ENCODE data around the gene GDF15.
A peak's percentile ranks its signal among the peaks of the same experiment; 100 is the strongest.
"Not testable (repeated sequence)": the region's sequence is repeated elsewhere in the genome, so short reads cannot be mapped to it uniquely, and the experiment has no call there.

Gene GDF15

DNA sequence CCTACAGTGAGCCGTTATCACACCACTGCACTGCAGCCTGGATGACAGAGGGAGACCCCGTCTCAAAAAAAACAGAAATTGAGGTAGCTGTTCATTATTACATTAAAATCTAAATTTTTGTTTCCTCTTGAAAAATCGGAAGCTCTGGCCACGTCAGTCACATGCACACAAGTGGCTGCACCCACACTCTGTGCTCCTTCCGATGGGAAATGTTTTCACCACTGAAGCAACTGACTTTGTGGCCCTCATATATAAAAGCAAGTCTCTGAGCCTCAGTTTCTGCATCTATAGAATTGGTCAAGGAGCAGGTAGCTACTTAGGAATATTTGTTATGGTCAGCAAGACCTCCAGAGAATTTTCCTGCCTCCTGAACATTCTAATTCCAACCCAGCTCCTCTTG, 7.0 kb downstream of the GDF15 start:
- no peak for DNase-seq

DNA sequence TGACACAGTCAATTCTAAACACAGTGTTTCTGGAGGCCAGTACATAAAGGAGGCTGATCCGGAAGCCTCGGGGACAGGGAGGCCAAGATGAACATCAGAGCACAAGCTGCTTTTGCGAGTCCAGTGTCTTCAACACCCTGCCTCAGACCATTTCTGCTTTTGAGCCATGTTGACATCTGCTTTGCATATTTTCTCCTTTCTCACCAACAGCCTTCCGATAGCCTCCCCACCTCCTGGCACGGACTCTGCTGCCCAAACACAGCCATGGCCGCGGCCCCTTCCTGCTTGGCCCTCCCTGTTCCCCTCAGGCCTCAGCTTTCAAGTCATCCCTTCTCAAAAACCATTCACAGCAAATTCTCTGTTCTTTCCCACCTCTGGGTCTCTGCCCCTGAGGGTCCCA, 7.9 kb downstream of the GDF15 start:
- DNase-seq, result no peak

DNA sequence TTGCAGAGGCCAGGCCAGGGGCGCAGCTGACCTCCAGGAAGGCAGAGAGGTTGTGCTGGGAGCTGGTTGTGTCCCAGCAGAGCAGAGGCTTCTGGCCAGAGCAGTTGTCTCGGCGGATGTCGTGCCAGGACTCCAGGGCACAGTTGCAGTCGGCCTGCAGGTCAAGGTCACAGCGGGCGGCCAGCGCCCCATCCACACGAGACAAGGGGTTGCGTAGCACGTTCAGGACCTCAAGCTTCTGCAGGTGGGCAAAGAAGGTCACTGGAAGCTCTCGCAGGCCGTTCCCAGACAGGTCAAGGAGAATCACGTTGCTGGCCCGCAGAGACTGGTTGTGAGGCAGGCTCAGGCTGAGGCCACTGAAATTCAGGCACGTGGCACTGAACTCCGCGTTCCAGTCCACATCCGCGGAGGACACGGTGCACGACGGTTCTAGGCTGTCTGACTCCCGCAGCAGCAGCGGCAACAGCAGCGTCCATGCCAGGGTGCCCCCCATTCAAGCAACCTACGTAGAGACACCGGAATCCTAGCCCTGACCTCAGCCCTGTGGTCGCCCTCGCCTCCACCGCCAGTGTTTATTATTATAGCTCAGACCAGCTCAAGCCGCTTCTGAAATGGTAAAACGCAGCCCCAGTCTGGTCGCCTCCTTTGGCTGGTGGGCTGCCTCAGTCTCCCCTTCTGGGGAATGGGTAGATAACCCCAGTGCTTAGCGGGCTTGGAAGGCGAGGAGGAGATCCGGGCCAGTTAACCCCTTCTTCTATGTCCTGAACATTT, 10.7 kb downstream of the GDF15 start:
- DNase-seq, result no peak

DNA sequence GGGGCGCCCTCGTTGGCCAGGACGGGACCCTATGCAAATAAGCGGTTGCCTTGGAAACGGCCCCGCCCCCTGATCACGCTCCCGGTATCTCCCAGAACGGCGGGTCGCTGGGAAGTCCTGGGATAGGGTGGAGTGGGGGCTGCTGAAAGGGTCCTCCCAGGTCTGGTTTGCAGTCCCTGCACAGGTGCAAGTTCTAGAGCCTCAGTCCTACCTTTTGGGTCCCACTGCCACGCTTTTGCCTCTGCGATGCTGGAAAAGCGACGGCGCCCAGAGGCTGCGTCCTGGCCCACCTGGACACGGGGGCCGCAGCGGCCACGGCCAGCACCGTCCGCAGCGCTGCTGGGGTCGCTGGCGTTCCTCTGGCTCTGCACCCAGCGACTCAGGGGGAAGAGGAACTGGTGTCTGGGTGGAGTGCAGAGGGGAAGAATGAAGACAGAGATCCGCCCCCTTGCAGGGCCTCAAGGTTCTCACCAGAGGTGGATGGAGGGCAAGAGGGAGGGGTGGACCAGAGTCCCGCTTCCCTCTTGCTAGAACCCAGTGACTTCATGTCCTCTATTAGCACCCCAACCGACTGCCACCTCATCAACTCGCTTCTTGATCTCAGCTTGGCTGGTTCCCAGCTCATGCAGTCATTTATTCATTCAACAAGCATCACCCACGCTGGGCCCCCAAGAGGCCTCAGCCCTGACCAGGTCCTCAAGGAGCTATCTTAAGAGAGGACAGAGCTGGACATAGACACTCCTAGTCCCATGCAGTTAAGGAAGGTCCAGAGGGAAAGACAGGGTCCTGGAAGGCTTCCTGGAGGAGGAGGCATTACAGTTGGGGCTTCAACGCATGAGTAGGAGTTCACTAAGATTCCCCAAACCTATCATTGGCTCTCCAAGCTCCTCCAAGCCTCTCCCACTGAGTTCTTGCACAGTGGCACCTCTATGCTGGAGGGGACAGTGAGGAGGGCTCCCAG, 11.6 kb downstream of the GDF15 start, which contains the start of gene LRRC25:
Gene LRRC25 (minus strand): TSS at position 381 of the 961 bp plus-strand sequence. CDS start 659 bp downstream, outside the sequence.
- DNase-seq, result no peak

DNA sequence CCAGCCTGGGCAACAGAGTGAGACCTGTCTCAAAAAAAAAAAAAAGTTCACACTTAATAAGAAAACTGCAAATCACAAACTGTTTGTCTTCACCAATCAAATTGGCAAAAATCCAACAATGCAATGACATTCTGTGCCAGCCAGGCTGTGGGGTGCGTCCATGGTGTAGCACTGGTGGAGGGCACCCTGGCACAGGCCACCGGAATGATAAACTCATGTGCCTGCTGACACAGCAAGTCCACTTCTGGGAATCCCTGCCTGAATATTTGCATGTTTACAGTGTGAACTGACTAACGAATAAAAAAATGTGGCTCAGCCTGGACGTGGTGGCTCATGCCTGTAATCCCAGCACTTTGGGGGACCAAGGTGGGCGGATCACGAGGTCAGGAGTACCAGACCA, 13.1 kb downstream of the GDF15 start:
- no peak for DNase-seq

DNA sequence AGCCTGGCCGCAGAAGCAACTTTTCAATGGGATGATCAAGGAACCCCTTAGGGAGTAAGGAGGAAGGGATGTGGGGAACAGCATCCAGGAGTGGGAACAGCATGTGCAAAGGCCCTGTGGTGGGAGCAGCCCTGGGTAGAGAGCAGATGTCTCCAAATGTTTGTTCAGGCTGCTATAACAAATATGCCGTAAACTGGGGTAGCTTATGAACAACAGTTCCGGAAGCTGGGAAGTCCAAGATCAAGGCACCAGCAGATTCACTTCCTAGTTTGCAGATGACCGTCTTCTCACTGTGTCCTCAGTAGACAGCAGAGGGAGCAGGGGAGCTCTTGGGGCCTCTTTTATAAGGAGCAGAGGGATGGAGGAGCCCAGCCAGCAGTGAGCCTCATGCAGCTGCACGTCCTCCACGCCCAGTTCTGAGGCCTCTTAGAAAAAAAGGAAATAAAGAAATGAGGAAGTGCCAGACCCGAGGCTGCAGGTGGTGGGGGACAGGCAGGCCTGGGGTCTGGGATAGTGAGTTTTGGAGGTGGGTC, 15.7 kb downstream of the GDF15 start:
- DNase-seq, result peak; percentile 40

DNA sequence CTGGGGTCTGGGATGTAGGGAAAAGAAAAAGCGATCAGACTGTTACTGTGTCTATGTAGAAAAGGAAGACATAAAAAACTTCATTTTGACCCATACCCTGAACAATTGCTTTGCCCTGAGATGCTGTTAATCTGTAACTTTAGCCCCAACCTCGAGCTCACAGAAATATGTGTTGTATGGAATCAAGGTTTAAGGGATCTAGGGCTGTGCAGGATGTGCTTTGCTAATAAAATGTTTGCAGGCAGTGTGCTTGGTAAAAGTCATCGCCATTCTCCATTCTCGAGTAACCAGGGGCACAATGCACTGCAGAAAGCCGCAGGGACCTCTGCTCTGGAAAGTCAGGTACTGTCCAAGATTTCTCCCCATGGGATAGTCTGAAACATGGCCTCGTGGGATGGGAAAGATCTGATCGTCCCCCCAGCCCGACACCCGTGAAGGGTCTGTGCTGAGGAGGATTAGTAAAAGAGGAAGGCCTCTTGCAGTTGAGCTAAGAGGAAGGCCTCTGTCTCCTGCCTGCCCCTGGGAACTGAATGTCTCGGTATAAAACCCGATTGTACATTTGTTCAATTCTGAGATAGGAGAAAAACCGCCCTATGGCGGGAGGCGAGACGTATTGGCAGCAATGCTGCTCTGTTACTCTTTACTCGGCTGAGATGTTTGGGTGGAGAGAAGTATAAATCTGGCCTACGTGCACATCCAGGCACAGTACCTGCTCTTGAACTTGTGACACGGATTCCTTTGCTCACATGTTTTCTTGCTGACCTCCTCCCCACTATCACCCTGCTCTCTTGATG, 16.7 kb downstream of the GDF15 start:
- DNase-seq, result peak; percentile 17

DNA sequence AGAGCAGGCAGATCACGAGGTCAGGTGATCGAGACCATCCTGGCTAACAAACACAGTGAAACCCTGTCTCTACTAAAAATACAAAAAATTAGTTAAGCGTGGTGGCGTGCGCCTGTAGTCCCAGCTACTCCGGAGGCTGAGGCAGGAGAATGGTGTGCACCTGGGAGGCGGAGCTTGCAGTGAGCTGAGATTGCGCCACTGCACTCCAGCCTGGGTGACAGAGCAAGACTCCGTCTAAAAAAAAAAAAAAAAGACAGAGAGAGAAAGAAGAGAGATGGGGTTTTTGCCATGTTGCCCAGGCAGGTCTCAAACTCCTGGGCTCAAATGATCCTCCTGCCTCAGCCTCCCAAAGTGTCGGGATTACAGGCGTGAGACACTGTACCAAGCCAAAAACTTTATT, 19.8 kb downstream of the GDF15 start:
- DNase-seq, result not testable (repeated sequence)

DNA sequence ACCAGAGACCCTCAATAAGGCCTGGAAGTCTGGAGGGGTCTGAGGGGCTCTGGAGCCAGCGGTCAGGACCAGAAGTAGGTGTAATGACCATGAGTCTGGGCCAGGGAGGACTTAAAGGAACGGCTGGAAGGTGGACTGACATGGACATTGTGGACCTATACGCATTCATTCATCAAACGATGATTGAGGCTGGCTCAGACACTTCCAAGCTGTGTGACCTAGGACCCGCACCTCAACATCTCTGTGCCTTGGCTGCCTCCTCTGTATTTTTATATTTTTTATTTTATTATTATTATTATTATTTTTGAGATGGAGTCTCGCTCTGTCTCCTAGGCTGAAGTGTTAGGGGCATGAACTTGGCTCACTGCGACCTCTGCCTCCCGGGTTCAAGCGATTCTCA, 20.8 kb downstream of the GDF15 start:
- DNase-seq, result no peak

DNA sequence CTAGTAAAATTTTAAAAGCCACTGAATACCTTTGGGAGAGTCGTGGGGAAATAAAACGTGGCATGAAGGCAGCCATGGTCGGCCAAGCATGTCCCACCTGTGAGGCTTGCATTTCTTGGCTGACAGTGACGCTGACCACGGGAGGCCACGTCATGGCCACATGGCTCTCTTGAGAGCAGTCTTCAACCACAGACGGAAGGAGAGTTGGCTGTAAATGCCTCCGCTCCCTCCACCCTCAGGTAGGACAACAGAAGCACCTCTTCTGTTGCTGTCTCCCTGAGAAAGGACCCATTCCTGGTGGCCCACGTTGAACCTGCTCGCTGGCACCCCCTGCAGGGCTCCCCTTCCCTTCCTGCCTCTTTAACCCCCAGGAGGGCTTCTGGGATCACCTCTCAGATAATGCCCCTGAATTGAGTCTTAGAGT, 22.1 kb downstream of the GDF15 start:
- peak; percentile 30 for DNase-seq

DNA sequence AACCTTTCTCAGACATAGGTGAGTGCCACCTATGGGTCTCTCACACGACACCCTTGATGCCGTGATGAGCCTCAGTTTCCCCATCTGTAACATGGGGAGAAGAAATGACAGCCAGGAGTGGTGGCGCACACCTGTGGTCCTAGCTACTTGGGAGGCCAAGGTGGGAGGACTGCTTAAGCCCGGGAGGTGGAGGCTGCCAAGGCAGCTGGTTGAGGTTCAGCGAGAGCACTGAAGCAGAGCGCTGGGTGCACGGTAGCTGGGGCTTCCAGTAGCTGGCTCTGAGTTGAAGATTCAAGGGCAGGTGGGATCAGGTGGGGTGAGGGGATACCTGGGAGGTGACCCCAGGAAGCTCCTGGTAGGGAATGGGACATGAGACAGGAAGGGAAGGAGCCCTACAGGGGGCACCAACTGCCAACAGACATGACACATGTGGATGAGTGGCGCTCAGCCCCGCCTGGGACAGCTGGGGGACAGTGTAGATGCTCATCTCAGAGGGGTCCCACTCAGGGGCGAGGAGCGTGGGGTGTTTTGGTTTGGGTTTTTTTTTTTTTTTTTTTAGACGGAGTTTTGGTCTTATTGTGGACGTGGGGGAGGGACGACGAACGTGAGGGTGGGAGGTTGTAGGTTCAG, 26.8 kb downstream of the GDF15 start:
- no peak for DNase-seq

DNA sequence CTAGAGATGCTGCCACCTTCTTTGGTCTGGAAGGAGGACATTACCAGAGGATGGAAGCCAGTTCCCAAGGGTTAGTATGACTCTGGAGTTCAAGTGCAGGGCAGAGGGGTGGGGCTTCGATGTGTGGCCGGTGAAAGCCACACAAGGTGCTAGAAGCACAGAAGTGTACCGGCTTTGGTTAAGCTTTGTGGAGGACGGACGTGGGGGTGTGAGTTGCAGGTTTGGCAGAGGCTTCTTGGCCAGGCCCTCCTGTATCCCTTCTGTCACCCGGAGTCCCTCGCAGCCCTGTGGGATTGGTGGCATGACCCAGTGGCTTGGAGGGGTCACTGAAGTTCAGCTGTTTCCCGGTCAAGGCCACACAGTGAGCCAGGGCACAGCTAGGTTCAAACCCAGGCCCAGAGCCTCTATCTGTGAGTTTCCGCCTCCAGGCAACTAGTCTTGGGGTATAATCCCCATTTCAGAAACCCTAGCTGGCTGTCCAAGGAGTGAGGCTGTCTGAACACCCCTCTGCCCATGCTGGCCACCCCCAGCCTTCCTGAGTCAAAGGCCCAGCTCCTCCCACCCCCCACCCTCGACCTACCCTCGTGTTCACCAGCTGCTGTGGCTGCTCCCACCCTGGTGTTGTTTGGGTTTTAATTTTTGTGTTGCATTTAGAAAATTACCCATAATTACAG, 28.7 kb downstream of the GDF15 start:
- DNase-seq, result no peak

DNA sequence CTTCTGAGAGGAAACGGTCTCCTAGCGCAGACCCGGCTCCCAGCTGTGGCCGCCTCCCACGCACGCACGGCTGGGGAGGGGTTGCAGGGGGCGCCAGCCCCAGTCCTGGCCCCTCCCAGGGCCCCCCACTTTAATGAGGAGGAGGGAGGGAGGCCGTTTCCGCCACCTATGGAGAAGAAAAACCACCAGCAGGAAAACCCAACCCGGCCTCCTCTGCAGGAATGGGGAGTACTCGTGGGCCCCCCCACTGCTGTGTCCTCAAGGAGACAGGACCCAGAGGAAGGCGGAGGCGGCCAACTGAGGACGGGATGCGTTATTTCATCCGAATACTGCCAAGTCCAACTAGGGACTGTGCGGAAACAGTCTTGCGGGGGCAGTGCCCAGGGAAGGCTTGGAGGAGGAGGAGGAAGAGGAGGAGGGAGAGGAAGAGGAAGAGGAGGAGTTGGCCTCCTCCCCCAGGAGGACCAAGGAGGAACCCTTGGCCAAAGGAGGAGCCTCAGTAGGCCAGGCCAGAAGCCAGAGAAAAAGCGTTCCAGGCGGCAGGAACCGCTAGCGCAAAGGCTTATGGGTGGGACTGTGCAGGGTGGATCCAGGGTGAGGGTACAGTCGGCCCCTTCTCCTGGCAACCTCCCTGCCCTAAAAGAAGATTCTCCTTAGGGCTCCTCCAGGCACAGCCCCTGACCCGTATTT, 29.4 kb downstream of the GDF15 start:
- DNase-seq, result peak; percentile 67

DNA sequence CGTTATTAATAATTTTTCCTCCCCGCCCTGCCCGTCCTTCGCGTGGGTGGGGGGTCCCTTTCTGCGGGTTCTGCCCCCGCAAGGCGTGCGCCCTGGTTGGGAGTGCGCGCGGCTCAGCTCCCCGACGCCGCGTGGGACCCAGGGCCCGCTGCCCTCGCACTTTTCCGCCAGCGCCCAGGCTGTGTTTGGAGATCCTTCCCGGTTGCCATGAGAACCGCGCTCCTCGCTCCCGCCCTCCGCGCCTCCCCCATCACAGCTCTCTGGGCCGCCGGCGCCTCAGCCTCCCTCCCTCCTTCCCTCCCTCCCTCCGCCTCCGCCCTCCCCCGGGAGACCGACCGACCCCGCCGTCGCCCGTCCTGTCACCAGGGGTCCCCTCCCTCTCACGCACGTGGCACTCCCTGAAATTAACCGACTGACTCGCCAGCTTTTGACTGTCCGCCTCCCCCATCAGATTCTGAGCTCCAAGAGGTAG, 30.9 kb downstream of the GDF15 start:
- peak; percentile 85 for DNase-seq

DNA sequence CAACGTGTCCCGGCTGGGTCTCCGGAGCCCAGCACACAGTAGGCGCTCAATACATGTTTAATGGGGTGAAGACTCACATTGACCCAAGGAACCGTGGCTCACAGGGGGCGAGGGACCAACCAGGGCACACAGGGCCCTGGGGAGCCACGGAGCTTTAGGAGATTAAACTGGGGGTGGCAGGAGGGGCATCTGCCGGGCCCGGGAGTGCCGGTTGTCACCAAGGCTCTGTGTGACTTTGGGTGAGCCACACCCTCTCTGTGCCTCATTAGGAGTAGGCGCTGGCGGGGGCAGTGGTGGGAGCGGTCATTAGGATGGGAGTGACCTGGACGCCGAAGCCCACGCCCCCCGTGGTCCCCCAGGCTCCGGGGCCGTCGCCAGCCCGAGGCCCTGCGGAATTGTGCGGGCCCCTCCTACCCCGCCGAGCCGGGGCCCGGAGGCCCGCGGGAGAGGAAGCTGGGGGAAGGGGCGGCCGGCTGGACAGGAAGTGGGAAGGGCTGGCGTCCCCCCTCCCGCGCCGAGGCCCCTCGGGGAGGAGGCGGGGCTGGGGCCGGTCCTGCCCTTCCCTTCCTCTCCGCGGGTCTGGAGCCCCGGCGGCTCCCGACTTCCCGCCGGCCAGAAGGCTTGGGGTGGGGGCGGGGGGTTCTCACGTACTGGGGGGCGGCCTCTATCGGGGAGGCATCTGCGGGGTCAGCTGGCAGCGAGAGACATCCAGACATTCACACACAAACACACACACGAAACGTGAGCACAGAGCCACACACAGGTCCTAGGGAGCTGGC, 31.5 kb downstream of the GDF15 start:
- DNase-seq, result peak; percentile 65

DNA sequence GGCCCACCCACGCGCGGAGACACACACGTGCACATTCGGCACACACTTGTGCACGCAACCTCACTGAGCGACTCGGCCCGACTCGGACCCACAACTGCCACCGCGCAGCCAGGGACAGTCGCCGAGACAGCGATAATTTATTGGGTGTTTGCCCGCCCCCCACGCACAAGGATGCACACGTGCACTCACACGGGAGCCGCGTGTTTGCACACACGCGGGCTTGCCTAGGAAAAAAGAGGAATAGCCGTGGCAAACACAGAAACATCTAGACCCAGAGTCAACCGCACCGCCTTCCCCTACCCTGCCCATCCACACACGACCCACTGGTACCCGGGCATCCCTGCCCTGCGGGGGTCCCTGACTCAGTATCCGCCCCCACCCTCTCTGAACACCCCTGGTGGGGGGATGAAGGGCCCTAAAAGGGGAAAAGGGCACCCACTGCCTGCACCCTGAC, 32.1 kb downstream of the GDF15 start:
- no peak for DNase-seq

DNA sequence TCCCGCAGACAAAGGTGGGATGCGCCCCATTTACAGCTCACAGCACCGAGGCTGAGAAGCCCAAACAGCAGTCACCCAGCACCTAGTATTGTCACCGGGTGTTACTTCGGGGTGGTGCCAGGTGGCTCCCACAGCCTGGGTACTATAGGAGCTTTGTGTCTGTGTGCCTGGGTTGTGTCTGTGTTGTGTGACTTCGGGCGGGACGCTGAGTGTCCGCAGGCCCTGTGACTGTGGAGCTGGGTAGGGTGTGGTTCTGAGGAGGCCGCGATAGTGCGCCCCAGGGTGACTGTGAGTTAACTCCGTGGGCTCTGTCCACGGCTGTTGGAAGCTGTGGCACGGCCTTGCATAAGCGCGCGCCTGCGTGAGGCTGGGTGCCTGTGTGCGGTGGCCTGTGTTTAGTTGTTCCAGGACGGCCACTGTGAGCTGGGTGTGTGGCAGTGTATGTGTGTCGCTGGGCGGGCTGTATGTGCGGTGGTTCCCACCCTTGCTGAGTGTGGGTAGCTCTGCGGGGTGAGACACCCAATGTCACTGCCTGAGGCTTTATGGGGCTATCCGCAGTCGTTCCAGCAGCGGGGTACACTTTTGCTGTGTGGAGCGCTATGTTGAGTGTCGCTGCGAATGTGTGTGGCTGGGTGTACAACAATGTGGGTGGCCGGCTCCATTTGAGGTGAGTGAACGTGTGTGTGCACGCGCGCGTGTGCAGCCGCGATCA, 32.7 kb downstream of the GDF15 start:
- DNase-seq, result no peak

DNA sequence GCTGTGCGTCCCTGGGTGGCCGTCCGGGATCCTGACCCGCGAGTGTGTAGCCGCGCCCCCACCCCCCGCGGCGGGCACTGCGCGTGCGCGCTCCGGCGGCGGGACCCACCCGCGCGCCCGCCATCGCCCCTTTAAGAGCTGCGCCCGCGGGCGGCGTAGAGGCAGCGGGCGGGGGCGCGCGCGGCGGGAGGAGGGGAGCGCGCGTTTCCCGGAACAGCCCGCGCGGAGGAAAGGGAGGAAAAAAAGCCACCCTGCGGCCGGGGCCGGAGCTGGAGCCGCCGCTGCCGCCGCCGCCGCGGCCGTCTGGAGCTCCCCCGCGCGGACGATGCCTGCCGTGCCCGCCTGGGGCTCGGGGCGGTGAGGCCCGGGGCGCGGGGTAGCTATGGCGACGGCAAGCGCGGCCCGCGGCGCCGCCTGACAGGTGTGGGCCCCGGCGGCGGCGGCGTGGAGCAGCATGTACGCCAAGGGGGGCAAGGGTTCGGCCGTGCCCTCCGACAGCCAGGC, 33.3 kb downstream of the GDF15 start, which contains the start of gene SSBP4:
Gene SSBP4 (plus strand): TSS at position 204 of the 504 bp plus-strand sequence. CDS start 251 bp downstream, at position 455.
- DNase-seq, result peak; percentile 61
